GM12875 (cell line): ENCODE measurements around the gene RGS19.
A peak's percentile ranks its signal among the peaks of the same experiment; 100 is the strongest.

ENCODE experiments used
- H3K4me3 ChIP-seq: one replicate; pipeline ENCODE4 v1.5.1; 2011; ENCODE audit warnings: low read depth, low read length, control low read depth
- CTCF ChIP-seq: IDR thresholded peaks from 2 replicates; pipeline ENCODE4 v1.5.1; 2011; ENCODE audit warnings: low read depth, mild to moderate bottlenecking, control low read depth, inconsistent platforms, low read length, moderate library complexity, borderline replicate concordance; ENCODE audit not compliant: insufficient read depth

Gene RGS19

GRCh38 chr20:64072498-64073063 lies 6.7 kb downstream of the RGS19 start:
- no peak overlapping the region for H3K4me3 ChIP-seq
- no peak for TF ChIP-seq CTCF

- TF ChIP-seq CTCF: no peak
- no peak overlapping the region for H3K4me3 ChIP-seq
Measured at GRCh38 chr20:64071341-64072332, 7.7 kb downstream of the RGS19 start.

- TF ChIP-seq CTCF: no peak
- H3K4me3 ChIP-seq: no peak overlapping the region
Measured at GRCh38 chr20:64070244-64070993, 8.9 kb downstream of the RGS19 start.

GRCh38 chr20:64069614-64070243 lies 9.6 kb downstream of the RGS19 start:
- TF ChIP-seq CTCF: peak; percentile 88
- H3K4me3 ChIP-seq: no peak overlapping the region

GRCh38 chr20:64069209-64069613 lies 10.1 kb downstream of the RGS19 start:
- no peak for TF ChIP-seq CTCF
- H3K4me3 ChIP-seq: no peak overlapping the region

GRCh38 chr20:64068386-64069208 lies 10.7 kb downstream of the RGS19 start:
- no peak for TF ChIP-seq CTCF
- no peak overlapping the region for H3K4me3 ChIP-seq
